GM18909 (cell line): ENCODE data around the gene PXN.
A peak's percentile ranks its signal among the peaks of the same experiment; 100 is the strongest.
"Not testable (repeated sequence)": the region's sequence is repeated elsewhere in the genome, so short reads cannot be mapped to it uniquely, and the experiment has no call there.

Experiments used
- ATAC-seq: cut with Tn5 transposase; IDR thresholded peaks from one replicate; pipeline ENCODE4 v1.9.1; 2021; ENCODE audit warnings: mild to moderate bottlenecking; ENCODE audit not compliant: unreplicated experiment, poor library complexity

PXN gene

DNA sequence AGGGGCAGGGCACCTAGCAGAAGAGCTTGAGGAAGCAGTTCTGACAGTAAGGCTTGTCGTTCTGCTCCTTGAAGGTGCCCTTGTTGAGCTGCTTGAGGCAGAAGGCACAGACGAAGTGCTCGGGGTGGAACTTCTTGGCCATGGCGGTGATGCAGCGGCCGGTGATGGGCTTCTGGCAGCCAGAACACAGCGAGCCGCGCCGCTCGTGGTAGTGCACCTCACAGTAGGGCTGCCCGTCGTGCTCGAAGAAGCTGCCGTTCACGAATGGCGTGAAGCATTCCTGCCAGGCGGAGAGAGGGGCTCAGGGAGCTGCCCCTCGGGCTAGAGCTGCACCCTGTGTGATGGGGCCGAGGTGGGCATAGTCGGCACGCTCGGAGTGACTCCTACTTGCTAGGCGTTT, 53.2 kb downstream of the PXN start:
- no peak for ATAC-seq

- no peak for ATAC-seq
Observed at GRCh38 chr12:120211904-120212283, 53.6 kb downstream of the PXN start.

DNA sequence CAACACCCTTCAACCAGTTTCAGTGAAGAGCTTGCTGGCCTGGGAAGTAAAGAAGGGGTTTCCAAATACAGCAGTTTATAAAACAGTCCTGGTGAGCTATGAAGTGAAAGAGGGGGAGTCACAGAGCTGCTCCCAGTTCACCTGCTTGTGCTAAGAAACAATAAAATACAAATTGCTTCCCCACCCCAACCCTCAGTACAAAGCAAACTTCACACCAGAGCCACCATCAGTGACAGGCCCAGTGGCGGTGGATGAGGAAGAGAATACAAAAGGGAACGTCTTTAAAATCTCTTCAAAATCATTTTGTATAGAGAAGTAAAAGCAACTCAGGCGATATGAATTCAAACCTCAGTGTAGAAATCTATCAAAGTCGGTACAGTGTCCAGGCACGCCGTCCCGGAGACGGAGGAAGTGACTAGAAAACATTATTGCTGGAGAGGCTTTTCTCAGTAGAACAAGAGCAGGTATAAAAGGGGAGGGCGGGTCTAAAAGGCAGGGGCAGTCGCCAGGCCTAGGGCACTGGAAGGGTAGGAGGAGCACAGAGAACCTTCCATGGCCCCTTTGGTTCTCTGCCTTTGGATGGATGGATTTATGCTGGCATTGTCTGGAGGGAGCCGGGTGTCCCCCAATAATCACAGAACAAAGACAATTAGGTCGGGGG, 54.2 kb downstream of the PXN start:
- ATAC-seq, result no peak

DNA sequence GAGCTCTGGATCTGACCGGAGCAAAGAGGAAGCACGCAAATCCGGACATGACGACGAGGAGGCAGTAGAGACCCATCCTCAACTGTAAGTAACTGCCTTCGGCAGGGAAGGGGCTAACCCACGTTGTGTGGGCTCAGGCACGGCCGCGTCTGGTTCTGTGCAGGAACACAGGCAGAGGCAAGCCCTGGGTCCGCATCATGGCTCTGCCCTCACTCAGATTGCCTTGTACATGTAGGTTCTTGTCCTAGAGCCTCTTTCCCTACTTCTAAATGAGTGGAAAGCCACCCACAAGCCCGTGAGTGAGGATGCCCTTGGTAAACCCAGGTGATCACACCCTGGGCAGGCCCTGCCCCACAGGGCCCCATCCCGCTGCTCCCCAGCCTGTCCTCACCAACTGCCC, 55.7 kb downstream of the PXN start:
- ATAC-seq, result no peak

GRCh38 chr12:120207227-120207626, 58.3 kb downstream of the PXN start:
- no peak for ATAC-seq

- not testable (repeated sequence) for ATAC-seq
Observed at GRCh38 chr12:120206781-120207180, 58.7 kb downstream of the PXN start.

DNA sequence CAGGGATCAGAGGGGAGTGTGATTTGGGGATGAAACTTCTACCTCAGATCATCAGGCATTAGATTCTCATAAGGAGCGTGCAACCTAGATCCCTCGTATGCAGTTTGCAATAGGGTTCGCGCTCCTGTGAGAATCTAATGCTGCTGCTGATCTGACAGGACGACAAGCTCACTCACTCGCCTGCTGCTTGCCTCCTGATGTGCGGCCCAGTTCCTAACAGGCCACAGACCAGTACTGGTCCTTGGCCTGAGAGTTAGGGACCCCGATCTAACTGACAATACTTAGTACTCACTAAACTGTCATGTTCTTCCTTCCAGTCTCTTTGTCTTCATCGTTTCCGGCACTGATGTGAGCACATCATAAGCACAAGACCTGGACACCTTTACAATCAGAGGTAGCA, 59.3 kb downstream of the PXN start:
- ATAC-seq, result no peak

- ATAC-seq, result no peak
Observed at GRCh38 chr12:120204171-120204570, 61.4 kb downstream of the PXN start.

DNA sequence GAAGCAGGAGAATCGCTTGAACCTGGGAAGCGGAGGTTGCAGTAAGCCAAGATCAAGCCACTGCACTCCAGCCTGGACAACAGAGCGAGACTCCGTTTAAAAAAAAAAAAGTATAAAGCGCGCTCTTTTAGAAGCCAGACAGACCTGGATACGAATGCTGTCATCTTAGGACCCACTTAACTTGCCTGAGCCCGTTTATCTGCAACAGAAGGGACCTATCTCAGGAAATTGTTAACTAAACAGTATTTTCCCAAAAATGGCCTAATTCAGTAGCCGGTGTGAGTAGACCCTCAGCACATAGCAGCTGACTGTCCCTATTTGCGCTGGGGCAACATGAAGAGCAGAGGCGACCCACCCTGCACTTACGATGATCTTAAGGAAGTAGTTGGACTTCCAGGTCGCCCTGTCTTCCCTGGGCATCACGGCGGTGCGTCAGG, 65.1 kb downstream of the PXN start:
- no peak for ATAC-seq

DNA sequence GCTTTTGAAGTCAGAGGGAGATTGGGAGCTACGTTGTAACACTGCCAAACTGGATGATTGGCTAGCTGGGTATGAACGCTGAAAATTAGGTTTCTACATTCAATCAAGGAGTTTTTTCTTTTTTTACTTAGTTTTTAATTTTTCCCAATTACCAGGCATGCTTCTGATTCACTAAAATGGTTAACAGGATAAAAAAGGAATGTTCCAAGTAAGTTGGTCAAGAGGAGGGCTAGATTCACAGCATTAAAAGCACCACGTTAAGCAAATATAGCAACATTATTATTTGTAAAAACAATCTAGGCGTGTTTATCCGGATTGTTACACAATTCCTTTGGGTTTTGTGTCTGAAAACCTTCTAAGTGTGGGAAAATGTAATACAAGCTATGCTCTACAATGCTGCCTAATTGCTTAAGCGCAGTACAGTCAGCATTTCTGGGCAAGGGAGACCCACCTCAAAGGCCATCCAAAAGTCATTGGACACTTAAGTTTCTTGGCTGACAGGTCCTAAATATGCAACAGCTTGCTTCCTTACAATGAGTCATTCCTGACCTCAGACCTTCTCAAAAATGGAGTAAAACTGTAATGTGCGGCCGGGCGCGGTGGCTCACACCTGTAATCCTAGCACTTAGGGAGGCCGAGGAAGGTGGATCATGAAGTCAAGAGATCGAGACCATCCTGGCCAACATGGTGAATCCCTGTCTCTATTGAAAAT, 65.8 kb downstream of the PXN start:
- no peak for ATAC-seq

GRCh38 chr12:120199025-120199424, 66.5 kb downstream of the PXN start:
- ATAC-seq, result no peak

GRCh38 chr12:120197542-120197887, 68.0 kb downstream of the PXN start:
- no peak for ATAC-seq

DNA sequence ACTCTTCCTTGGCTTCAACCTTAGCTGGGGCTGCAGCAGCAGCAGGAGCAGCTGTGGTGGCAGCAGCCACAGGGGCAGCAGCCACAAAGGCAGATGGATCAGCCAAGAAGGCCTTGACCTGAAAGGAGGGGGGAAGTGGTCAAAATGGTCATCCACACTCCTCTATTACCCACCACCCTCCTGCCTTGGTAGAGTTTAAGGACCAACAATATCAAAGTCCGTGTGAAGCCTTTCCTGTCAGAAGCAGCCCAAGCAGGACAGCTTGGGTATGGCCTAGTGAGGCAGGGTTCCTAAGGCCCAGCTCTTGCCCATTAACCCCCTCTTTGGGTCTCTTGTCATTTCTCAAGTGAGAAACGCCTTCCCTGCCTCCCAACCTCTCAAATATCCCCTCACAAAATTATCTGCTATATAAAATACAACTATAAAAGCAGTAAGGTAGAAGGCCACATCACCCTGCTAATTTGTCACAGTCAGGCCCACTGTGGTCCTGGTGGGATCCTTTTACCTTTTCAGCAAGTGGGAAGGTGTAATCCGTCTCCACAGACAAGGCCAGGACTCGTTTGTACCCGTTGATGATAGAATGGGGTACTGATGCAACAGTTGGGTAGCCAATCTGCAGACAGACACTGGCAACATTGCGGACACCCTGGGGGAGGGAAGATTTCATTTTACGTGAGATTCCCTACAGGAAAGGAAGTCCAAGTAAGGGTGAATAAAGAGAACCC, 68.6 kb downstream of the PXN start:
- not testable (repeated sequence) for ATAC-seq

GRCh38 chr12:120196363-120196762, 69.2 kb downstream of the PXN start:
- no peak for ATAC-seq

DNA sequence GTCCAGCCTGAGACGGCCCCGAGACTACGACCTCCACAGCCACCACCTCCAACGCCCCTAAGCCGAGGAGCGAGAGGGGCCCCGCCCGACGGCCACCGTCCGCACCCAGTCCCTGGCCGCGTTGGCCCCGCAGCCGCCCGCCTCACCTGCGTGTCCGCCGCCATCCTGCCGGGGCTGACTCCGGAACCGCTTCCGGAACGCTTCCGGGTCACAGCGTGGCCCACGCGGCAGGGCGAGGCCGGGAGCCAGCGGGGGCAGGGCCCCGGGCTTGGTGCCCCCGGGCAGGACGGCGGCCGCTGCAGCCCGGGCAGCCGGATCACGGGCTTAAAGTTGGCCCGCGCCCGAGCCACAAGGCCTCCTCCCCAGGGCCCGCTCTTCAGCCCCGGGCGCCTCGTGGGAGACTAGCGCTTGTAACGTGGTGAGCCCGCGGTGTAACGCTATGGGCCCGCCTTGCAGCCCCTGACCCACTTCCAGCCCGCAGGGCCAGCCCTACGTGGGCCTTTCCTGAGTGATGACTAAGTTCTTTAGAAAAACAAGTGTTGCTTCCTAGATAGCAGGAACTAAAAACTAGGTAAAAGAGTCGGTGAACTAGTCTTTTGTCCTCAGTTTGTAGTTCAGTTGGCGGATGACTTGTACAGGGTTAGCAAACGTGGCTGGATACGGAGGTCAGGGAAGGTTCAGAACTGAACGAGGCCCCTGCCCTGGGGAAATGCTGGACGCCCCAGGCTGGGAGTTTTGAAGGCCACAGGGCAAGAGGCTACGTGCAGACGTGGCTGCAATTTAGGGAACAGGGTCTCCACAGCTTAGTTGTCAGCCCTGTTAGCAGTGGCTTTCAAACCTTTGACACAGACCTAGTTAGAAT, 70.8 kb downstream of the PXN start, which contains the start of gene GCN1:
TSS of gene GCN1 (minus strand) at position 182 of the 862 bp plus-strand sequence. CDS start at position 164, 18 bp downstream.
- peak; percentile 87 for ATAC-seq

GRCh38 chr12:120194226-120194533, 71.3 kb downstream of the PXN start:
- peak; percentile 23 for ATAC-seq

GRCh38 chr12:120193286-120193685, 72.2 kb downstream of the PXN start:
- ATAC-seq, result not testable (repeated sequence)

DNA sequence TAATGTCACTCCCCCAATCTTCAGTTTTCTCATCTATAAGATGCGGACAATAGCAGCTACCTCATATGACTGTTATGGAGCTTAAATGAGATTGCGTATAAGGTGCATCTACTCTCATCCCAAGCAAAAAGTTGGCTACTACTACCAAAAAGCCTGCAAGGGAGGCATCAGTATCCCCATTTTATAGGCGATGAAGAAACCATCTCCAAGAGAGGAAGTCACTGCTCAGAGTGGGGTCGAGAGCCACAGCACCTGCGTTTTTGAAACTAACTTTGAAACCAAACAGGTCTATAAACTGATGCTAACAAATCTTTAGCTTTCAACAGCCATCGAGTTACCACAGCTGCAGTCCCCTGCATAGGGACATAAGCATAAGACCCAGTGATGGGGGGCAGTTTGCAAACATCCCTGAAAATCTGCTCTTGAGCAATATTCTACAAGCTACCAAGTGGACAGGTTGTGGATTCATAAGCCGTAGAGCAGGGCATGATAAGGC, 74.5 kb downstream of the PXN start:
- ATAC-seq, result no peak

DNA sequence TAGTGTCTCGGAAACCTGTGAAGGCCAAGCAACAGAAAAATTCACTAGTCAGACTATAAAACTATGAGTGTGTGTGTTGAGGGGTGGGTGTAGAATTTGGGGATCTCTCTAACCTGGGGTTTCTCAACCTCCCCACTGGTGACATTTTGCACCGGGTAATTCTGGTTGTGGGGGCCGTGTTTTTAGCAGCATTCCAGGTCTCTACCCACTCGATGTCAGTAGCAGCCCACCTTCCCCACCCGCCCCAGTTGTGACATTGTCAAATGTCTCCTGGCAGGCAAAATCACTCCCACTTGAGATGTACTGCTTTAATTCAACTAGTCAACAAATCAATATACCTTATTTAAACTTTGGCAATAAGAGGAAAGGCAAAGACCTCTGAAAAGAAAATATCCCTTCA, 75.1 kb downstream of the PXN start:
- ATAC-seq, result no peak

GRCh38 chr12:120186654-120187053, 78.9 kb downstream of the PXN start:
- ATAC-seq, result no peak
